NCI-H345 treated with DMSO at 0.1 percent for 48 hours (cell line): ENCODE data around the gene ACVR2A.

Source experiments
- DNase-seq: peaks from one replicate; lab custom pipeline; 2025; ENCODE audit not compliant: unreplicated experiment; lab: John Stamatoyannopoulos, UW

ACVR2A gene

DNA sequence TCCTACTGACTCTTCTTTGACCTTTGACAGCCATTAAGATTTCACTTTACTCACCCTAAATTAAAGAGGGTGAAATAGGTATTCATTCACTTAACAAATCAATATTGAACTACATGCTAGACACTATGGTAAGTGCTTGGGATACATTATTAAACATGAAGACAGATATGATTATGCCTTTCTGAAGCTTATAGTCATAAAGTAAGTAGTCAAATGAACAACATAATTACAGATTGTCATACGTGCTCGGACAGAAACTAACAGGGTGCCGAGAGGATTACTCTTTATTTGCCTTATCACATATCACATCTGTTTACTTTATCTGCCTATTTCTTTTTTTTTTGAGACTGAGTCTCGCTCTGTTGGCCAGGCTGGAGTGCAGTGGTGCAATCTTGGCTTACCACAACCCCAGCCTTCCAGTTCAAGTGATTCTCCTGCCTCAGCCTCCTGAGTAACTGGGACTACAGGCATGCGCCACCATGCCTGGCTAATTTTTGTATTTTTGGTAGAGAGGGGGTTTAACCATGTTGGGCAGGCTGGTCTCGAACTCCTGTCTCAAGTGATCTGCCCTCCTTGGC is 9.8 kb downstream of the ACVR2A start:
- no peak for DNase-seq

GRCh38 chr2:147855316-147855715 is 10.5 kb downstream of the ACVR2A start:
- DNase-seq, result no peak

- no peak for DNase-seq
Measured at GRCh38 chr2:147855977-147856376, 11.1 kb downstream of the ACVR2A start.

GRCh38 chr2:147860009-147860408 is 15.2 kb downstream of the ACVR2A start:
- DNase-seq, result no peak

- DNase-seq, result no peak
Measured at GRCh38 chr2:147862859-147863516, 18.2 kb downstream of the ACVR2A start.

GRCh38 chr2:147863835-147864234 is 19.0 kb downstream of the ACVR2A start:
- no peak for DNase-seq

DNA sequence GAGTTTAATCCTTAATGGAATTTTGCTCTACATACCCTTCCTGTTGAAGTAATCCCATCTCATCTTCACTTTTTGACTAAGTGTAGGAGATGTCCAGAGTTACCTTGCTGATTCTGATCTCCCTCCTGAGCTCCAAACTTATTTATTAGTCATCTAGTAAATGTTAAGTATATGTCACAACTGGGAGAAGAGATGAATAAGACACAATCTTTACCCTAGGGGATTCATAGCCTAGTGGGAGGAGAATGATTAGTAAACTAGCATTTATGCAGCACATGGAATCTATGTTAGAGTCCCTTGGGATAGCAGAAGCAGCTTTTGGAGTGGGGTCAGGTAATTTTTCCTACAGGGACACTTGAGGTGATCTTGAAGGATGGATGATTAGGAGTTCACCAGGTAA is 20.7 kb downstream of the ACVR2A start:
- DNase-seq, result no peak

DNA sequence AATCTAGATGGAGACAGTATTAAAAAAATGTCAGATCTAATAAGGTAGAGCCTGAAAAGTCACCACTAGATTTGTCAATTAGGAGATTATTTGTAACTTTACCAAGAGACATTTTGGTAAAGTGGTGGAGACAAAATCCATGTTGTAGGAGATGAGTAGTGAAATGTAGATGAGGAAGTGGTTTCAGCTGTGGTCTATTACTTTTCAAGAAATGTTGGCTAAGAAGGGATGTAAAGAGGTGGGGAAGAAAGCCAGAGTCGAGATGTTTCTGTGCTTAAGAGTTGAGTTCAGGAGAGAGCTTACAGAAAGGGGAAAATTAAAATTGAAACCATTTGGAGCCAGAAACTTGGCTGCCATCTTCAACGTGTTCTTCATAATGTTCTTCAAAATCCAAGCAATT is 22.2 kb downstream of the ACVR2A start:
- DNase-seq, result no peak

DNA sequence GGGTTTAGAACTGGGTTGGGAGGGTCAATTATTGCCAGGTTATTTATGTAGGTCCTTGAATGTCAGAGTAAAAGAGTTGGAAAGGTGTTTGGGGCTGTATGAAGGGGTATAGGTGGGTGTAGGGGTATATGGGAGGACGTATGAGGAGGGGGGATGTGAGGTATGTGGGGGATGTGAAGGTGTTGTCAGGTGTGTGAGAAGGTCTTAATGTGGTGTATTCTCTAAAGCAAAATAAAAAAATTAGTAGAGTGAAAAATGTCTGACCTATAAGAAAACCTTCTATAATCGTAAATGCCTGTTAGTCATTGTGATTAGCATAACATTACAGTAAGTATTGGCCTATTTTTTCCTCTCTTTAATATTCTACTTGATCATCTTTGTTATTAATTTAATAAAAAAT is 25.1 kb downstream of the ACVR2A start:
- no peak for DNase-seq

DNA sequence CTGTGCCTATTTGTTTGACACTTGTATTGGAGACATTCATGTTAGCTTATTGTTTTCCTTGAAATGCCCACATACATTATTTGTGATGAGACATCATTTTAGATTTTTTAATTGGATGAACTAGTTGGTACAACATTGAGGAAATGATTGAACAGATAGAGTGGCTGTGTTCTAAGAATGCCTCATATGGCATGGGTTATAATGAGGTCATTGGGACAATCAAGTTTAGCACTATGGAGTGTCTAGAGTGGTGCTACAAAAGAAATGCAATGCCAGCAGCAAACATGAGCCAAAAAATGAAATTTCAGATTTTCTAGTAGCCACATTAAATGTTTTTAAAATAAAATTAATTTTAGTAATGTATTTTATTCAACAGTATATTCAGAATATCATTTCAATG is 28.1 kb downstream of the ACVR2A start:
- DNase-seq, result no peak

DNA sequence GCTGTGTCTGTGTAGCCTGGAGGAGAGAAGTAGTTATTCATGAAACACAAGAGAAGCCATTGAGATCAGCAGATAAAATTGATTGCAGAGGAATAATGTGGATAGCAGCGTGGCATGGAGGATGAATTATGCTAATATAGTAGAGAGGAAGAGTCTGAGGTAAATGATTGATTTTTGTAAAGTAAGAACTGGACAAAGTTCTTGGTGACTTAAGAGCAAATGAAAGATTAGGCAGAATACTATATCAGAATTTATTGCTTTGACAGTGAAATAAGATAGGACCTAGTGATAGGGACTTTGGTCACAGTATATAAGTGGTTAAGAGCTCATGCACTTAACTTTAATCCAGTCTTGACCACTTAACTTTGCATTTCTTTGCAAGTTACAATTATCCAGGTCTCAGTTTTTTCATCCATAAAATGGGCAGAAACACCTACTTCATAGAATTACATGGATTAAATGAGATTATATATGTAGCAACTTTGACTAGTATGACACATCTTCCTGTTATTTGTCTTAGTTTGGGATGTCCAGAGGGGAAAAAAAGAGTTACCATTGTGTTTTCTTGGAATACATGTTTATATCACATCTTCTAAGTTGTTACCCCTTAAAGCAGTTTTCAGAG is 29.1 kb downstream of the ACVR2A start:
- DNase-seq, result no peak

DNA sequence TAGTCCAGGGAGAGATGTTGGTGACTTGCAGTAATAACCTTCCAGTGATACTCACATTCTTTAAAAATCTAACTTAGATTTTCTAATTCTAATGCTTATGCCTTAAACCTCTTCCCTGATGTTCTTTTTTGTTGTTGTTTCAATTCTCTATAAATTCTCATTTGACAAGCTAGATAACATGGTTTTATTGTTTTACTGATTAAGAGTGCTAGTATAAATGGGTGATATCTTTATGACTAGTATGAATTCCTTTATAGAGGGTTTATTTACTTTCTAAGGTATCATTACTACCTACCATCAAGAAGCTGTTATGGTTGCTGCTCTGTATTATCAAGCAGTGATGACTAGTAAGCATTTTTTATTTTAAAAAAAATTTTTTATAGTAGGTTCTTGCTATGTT is 35.0 kb downstream of the ACVR2A start:
- no peak for DNase-seq

GRCh38 chr2:147882631-147883030 is 37.8 kb downstream of the ACVR2A start:
- DNase-seq, result no peak

DNA sequence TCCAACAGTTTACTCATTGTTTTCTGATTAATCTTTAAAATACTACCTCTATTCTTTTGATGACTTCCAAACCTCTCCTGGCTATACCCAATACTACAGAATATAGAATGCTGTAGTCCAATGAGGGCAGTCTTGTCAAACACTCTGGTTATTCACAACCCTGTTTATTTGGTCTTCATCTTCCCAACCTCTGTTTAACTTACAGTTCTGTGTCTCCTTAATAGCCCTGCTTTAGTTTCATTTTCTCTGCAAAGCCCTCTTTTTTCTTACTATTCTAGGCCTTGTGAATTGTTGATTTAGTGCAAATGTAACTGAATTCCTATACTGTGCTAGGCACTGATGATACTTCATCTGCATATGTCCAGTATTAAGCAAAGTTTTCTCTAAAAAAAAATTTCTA is 40.0 kb downstream of the ACVR2A start:
- no peak for DNase-seq

GRCh38 chr2:147886136-147886535 is 41.3 kb downstream of the ACVR2A start:
- DNase-seq, result no peak

- DNase-seq, result no peak
Measured at GRCh38 chr2:147888680-147889079, 43.9 kb downstream of the ACVR2A start.

DNA sequence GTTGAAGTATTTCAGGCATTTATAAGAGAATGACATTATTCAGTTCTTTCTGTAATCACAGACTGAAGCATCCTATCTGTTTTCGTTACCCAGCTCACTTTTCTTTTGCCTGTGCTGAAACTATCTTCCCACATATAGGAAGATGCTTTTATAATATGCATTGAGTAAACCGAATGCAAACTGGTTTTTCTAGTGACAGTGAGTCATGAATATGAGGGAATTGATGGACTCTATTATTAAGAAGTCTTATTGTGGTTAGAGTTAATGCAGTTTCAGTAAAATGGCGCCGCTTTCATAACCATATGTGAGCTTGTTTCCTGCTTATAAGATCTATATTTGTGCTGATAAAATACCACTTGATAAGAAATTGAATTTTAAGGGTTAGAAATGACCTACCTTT is 59.2 kb downstream of the ACVR2A start:
- no peak for DNase-seq

GRCh38 chr2:147909178-147909577 is 64.3 kb downstream of the ACVR2A start:
- DNase-seq, result no peak

DNA sequence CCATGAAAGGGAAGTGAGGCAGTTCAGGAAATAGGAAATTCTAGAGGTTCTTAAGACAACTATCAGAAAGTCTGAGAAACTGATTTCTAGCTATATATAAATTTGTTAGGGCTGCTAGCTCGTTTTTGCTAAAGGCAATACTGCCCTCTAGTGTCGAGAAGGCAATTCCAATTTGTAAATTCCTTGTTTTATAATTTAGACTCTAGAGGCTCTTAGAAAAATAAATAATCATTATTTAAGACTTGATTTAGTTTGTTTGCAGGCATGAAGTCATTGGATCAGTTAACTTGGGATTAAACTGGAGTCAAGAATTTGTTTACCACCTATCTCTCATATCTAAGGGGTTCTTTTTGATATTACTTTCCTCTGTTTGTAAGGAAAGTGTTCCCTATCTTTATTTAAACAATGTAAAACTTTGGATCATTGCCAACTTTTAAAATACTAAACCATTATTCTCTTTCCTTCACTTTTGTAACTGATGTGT is 66.2 kb downstream of the ACVR2A start:
- peak; percentile 30 for DNase-seq

- no peak for DNase-seq
Measured at GRCh38 chr2:147913701-147914480, 69.1 kb downstream of the ACVR2A start.

DNA sequence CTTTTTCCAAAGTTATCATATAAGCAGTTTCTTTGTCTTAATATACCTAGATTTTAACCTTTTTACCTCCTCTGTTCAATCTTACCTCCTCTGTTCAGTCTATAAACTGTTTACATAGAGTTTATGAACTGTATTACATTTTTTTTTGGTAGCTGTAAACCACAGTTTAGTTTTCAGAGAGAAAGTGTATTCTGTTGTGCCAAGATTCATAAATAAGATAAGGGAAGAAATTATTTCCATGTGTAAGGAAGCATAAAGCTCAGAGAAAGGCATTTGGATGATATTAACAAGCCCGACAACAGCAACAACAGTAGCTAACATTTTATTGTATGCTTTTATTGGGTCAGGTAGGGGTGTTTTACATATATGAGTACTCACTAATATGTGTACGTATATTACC is 71.2 kb downstream of the ACVR2A start:
- DNase-seq, result no peak

DNA sequence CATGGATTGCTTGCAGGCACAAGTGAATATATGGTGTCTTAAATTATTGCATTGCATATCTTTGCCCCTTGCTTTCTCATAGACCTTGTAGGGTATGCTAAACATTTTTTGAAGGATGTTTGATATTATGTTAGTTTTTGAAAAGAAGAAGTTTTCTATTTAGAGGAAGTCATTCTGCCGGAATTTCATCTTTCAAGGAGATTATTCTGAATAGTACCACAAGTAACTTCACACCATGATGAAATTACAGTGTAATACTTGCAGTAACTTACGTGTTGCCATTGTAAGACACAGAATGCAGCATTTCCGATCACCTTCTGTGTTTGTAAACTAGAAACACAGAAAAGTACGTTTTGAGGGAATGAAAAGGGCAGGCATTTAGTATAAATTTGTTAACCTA is 71.9 kb downstream of the ACVR2A start:
- no peak for DNase-seq
